Endothelial cell of umbilical vein (primary cell): ENCODE measurements around the gene IFI27L2. TPM values are rescaled to one million over a fixed set of nuclear protein-coding genes. Genes with fewer than 3 reads are reported as not detected.

Experiments used
- BruUV-seq: library from RNA; stranded (reverse); fragments of 400-500 nt; replicated peaks from 2 replicates; lab custom pipeline; 2021; lab: Mats Ljungman, UMichigan
- CTCF ChIA-PET: fragments of 300-600, 350-600 bp; sonication (Branson Sonifier 250); formaldehyde crosslinking; loops from one replicate; lab custom pipeline; 2021; ENCODE audit warnings: antibody characterized with exemption, inconsistent platforms; lab: Charles Lee
- POLR2A ChIA-PET: fragments of 300-600, 350-600 bp; sonication (Branson Sonifier 250); formaldehyde crosslinking; loops from one replicate; lab custom pipeline; 2021; ENCODE audit warnings: antibody characterized with exemption, inconsistent platforms; lab: Charles Lee
- DNase-seq: peaks from one replicate; pipeline ENCODE4 v3.0.0-alpha.2; 2011; ENCODE audit warnings: low read depth, low spot score
- FAIRE-seq: peaks from 2 replicates; lab custom pipeline; 2011; peaks lifted over from hg19 to GRCh38; lab: Jason Lieb, UNC
- H2AFZ ChIP-seq: 2 replicates; pipeline ENCODE4 v1.6.0; 2012; ENCODE audit warnings: low read depth, low read length, control low read depth, inconsistent platforms
- H3K27ac ChIP-seq: 2 replicates; pipeline ENCODE4 v1.5.1; 2011; ENCODE audit warnings: low read depth, mild to moderate bottlenecking, control low read depth, low read length, moderate library complexity; ENCODE audit not compliant: insufficient read depth
- H3K27me3 ChIP-seq, 2 experiments: 2 replicates each; pipeline versions ENCODE4 v1.6.0 to v1.6.1; 2011; ENCODE audit warnings: low read length in 2 of 2, mixed read lengths in 1 of 2; ENCODE audit not compliant: control insufficient read depth in 2 of 2, insufficient read depth in 2 of 2
- H3K36me3 ChIP-seq, 2 experiments: 2 replicates in 1 of 2; 3 replicates in 1 of 2; pipeline ENCODE4 v1.5.1; 2011; ENCODE audit warnings: low read length in 2 of 2, mild to moderate bottlenecking in 1 of 2, moderate library complexity in 1 of 2; ENCODE audit not compliant: control insufficient read depth in 2 of 2, insufficient read depth in 2 of 2; ENCODE audit errors: extremely low read depth in 1 of 2
- H3K4me1 ChIP-seq: 3 replicates; pipeline ENCODE4 v1.5.1; 2011; ENCODE audit warnings: mild to moderate bottlenecking, low read length; ENCODE audit not compliant: control insufficient read depth, insufficient read depth; ENCODE audit errors: extremely low read depth
- H3K4me2 ChIP-seq: 2 replicates; pipeline ENCODE4 v1.6.1; 2011; ENCODE audit warnings: low read length, control low read depth, mixed read lengths; ENCODE audit not compliant: insufficient read depth
- H3K4me3 ChIP-seq, 3 experiments: fragments of 200-600 bp in 1 of 3; sonication (generic), shearing (Covaris generic) in 1 of 3; replicated peaks in 1 of 3; 2 replicates each; pipeline ENCODE4 v1.5.1; 2011 to 2016; ENCODE audit warnings: control low read depth in 3 of 3, low read length in 3 of 3, mild to moderate bottlenecking in 2 of 3, inconsistent platforms in 1 of 3, low read depth in 1 of 3, moderate library complexity in 1 of 3; ENCODE audit not compliant: insufficient read depth in 1 of 3
- H3K79me2 ChIP-seq: 2 replicates; pipeline ENCODE4 v1.6.0; 2012; ENCODE audit warnings: low read length, inconsistent platforms; ENCODE audit not compliant: control insufficient read depth, insufficient read depth
- H3K9ac ChIP-seq: replicated peaks from 2 replicates; pipeline ENCODE3; 2011; ENCODE audit warnings: low read length, control low read depth; ENCODE audit not compliant: insufficient read depth; ENCODE audit errors: extremely low read depth
- H3K9me1 ChIP-seq: replicated peaks from 3 replicates; pipeline ENCODE4 v1.6.0; 2011; ENCODE audit warnings: mild to moderate bottlenecking, low read length; ENCODE audit not compliant: control insufficient read depth, insufficient read depth; ENCODE audit errors: extremely low read depth
- H3K9me3 ChIP-seq: replicated peaks from 2 replicates; pipeline ENCODE4 v1.5.1; 2012; ENCODE audit warnings: low read length, inconsistent platforms; ENCODE audit not compliant: control insufficient read depth, insufficient read depth
- H4K20me1 ChIP-seq: replicated peaks from 2 replicates; pipeline ENCODE3; 2011; ENCODE audit warnings: mild to moderate bottlenecking, low read length; ENCODE audit not compliant: control insufficient read depth, insufficient read depth; ENCODE audit errors: extremely low read depth
- CTCF ChIP-seq, 2 donors: IDR thresholded peaks; 1 replicate in 1 of 2; 2 replicates in 1 of 2; pipeline ENCODE4 v1.5.1; 2011; ENCODE audit warnings: low read length in 2 of 2, mild to moderate bottlenecking in 2 of 2, moderate library complexity in 2 of 2, control low read depth in 1 of 2, inconsistent platforms in 1 of 2, low read depth in 1 of 2; ENCODE audit not compliant: insufficient read depth in 1 of 2; ENCODE audit errors: extremely low read depth in 1 of 2
- EZH2 ChIP-seq: IDR thresholded peaks from 2 replicates; pipeline ENCODE4 v1.6.1; 2012; ENCODE audit warnings: borderline replicate concordance, low read depth, mild to moderate bottlenecking, moderate library complexity, low read length, inconsistent platforms; ENCODE audit not compliant: severe bottlenecking
- FOS ChIP-seq: IDR thresholded peaks from 2 replicates; pipeline ENCODE4 v1.6.1; 2011; ENCODE audit warnings: mild to moderate bottlenecking, low read length, moderate library complexity, borderline replicate concordance; ENCODE audit not compliant: insufficient read depth
- GATA2 ChIP-seq: IDR thresholded peaks from 2 replicates; pipeline ENCODE4 v1.7.0; 2011; ENCODE audit warnings: low read depth, mild to moderate bottlenecking, moderate library complexity, mixed read lengths, low read length; ENCODE audit not compliant: insufficient read length, insufficient read depth
- JUN ChIP-seq: IDR thresholded peaks from 2 replicates; pipeline ENCODE4 v1.6.1; 2011; ENCODE audit warnings: borderline replicate concordance, low read depth; ENCODE audit not compliant: insufficient read length, insufficient read depth
- MAX ChIP-seq: IDR thresholded peaks from 2 replicates; pipeline ENCODE4 v1.6.1; 2011; ENCODE audit not compliant: insufficient read depth, insufficient read length
- MYC ChIP-seq: IDR thresholded peaks from one replicate; pipeline ENCODE4 v1.6.1; 2011; ENCODE audit warnings: mild to moderate bottlenecking, low read depth, low read length
- POLR2A ChIP-seq: IDR thresholded peaks from 2 replicates; pipeline ENCODE4 v1.6.1; 2012; ENCODE audit warnings: low read depth, mild to moderate bottlenecking, control low read depth, low read length
- POLR2AphosphoS5 ChIP-seq: IDR thresholded peaks from 2 replicates; pipeline ENCODE4 v1.6.1; 2012; ENCODE audit warnings: low read depth, mild to moderate bottlenecking, control low read depth, low read length, moderate library complexity; ENCODE audit not compliant: insufficient read depth
- dilution Hi-C: fragments of 300-500 bp; cut with MboI; formaldehyde crosslinking; loops from one replicate; pipeline ENCODE4 v1.15.0; 2019; ENCODE audit warnings: low sequenced_read_pairs; ENCODE audit not compliant: extremely low pct_ligation_motif_present
- intact Hi-C: fragments of 100-400 bp; cut with micrococcal nuclease; formaldehyde crosslinking; loops from one replicate; pipeline ENCODE4 v1.10.0; 2022
- polyA plus RNA-seq, 4 experiments: library from polyadenylated mRNA; depleted of rRNA in 3 of 4; stranded (reverse) in 3 of 4; unstranded in 1 of 4; fragments of >200 nt; gene quantifications; 2 replicates each; pipeline versions ENCODE4 v1.2.1 to v1.2.3, GENCODE V29; 2011 to 2012; ENCODE audit warnings: missing spikeins in 1 of 4
- total RNA-seq: library from RNA; stranded (reverse); gene quantifications from 2 replicates; pipeline ENCODE4 v1.2.3, GENCODE V29; 2021

IFI27L2 gene
- total and polyA plus RNA-seq, 2 donors (not counting 3 experiments of a cell fraction or from before 2014, with no cell fraction given), result 28.7 to 82.9 TPM

- intact Hi-C loops, result loop anchor here (10.0 kb wide), 1 partner anchor 1060 kb away; no protein-coding TSS in a partner anchor
- peak overlapping the region; percentile 2 for H3K4me2 ChIP-seq
- peak overlapping the region; percentile 20 for H2AFZ ChIP-seq
- H3K9me1 ChIP-seq, result no peaks in the 10 kb centered on the region
- no peaks in the 10 kb centered on the region for H3K79me2 ChIP-seq
- no peaks in the 10 kb centered on the region for H3K36me3 ChIP-seq
- FAIRE-seq (peak; percentile 90), DNase-seq (peak; percentile 32)
- ChIA-PET POLR2A (interaction anchor here (1.4 kb wide), 1 partner anchor 34 kb away, joined by 5 read pairs; the partner anchor contains the start of genes DDX24 and IFI27L1), CTCF (interaction anchor here (0.8 to 6.1 kb wide), 8 partner anchors 10 to 175 kb away, joined by 3 to 67 read pairs (median 4); partner anchors contain the start of genes IFI27L2 and PPP4R4)
- dilution Hi-C loops, result no loop called here
- no peak overlapping the region for H3K4me3 ChIP-seq
- no peak overlapping the region for H3K9ac ChIP-seq
- no peak overlapping the region for H3K27ac ChIP-seq
- peaks cover 19% of the 10 kb centered on the region for H3K4me1 ChIP-seq
- H4K20me1 ChIP-seq, result no peaks in the 10 kb centered on the region
- no peak for TF ChIP-seq FOS
- peak; percentile 20 for TF ChIP-seq POLR2AphosphoS5
- no peaks in the 10 kb centered on the region for H3K9me3 ChIP-seq
- no peaks in the 10 kb centered on the region for H3K27me3 ChIP-seq
- no TSS peak for BruUV-seq
Observed at GRCh38 chr14:94115058-94115591, 14.3 kb downstream of the IFI27L2 start.

- intact Hi-C loops, result loop anchor here (10.0 kb wide), 1 partner anchor 1060 kb away; no protein-coding TSS in a partner anchor
- Histone ChIP-seq H3K9ac (no peak overlapping the region), H3K79me2 (no peaks in the 10 kb centered on the region), H4K20me1 (no peaks in the 10 kb centered on the region), H3K9me1 (no peaks in the 10 kb centered on the region), H2AFZ (peak overlapping the region; percentile 20), H3K27ac (no peak overlapping the region), H3K4me2 (peak overlapping the region; percentile 2), H3K27me3 (no peaks in the 10 kb centered on the region), H3K4me3 (no peak overlapping the region), H3K9me3 (no peaks in the 10 kb centered on the region), H3K4me1 (peaks cover 19% of the 10 kb centered on the region), H3K36me3 (no peaks in the 10 kb centered on the region)
- dilution Hi-C loops, result no loop called here
- ChIA-PET POLR2A (interaction anchor here (1.4 kb wide), 1 partner anchor 33 kb away, joined by 5 read pairs; the partner anchor contains the start of genes DDX24 and IFI27L1), CTCF (interaction anchor here (0.8 to 6.1 kb wide), 9 partner anchors 10 to 175 kb away, joined by 3 to 67 read pairs (median 3); partner anchors contain the start of genes IFI27L2 and PPP4R4)
- TF ChIP-seq EZH2 (no peak), POLR2AphosphoS5 (no peak), FOS (no peak), GATA2 (no peak), MAX (no peak), CTCF (IDR thresholded peaks at IDR 0.05; ENCODE audit: extremely low read depth in 1 of 2, insufficient read depth in 1 of 2, low read depth in 1 of 2, low read length in 2 of 2) (no peak), MYC (no peak), JUN (no peak), POLR2A (no peak)
- BruUV-seq, result no TSS peak
- DNase-seq, result no peak
- FAIRE-seq, result no peak
Observed at GRCh38 chr14:94114589-94115057, 14.8 kb downstream of the IFI27L2 start.
